Endothelial cell of umbilical vein (primary cell): ENCODE measurements around the gene NDUFA13. TPM values are rescaled to one million over a fixed set of nuclear protein-coding genes. Genes with fewer than 3 reads are reported as not detected.

Experiments used
- BruUV-seq: library from RNA; stranded (reverse); fragments of 400-500 nt; replicated peaks from 2 replicates; lab custom pipeline; 2021; lab: Mats Ljungman, UMichigan
- CTCF ChIA-PET: fragments of 300-600, 350-600 bp; sonication (Branson Sonifier 250); formaldehyde crosslinking; loops from one replicate; lab custom pipeline; 2021; ENCODE audit warnings: antibody characterized with exemption, inconsistent platforms; lab: Charles Lee
- POLR2A ChIA-PET: fragments of 300-600, 350-600 bp; sonication (Branson Sonifier 250); formaldehyde crosslinking; loops from one replicate; lab custom pipeline; 2021; ENCODE audit warnings: antibody characterized with exemption, inconsistent platforms; lab: Charles Lee
- DNase-seq: peaks from one replicate; pipeline ENCODE4 v3.0.0-alpha.2; 2011; ENCODE audit warnings: low read depth, low spot score
- FAIRE-seq: peaks from 2 replicates; lab custom pipeline; 2011; peaks lifted over from hg19 to GRCh38; lab: Jason Lieb, UNC
- H2AFZ ChIP-seq: 2 replicates; pipeline ENCODE4 v1.6.0; 2012; ENCODE audit warnings: low read depth, low read length, control low read depth, inconsistent platforms
- H3K27ac ChIP-seq: 2 replicates; pipeline ENCODE4 v1.5.1; 2011; ENCODE audit warnings: low read depth, mild to moderate bottlenecking, control low read depth, low read length, moderate library complexity; ENCODE audit not compliant: insufficient read depth
- H3K27me3 ChIP-seq, 2 experiments: 2 replicates each; pipeline versions ENCODE4 v1.6.0 to v1.6.1; 2011; ENCODE audit warnings: low read length in 2 of 2, mixed read lengths in 1 of 2; ENCODE audit not compliant: control insufficient read depth in 2 of 2, insufficient read depth in 2 of 2
- H3K36me3 ChIP-seq, 2 experiments: 2 replicates in 1 of 2; 3 replicates in 1 of 2; pipeline ENCODE4 v1.5.1; 2011; ENCODE audit warnings: low read length in 2 of 2, mild to moderate bottlenecking in 1 of 2, moderate library complexity in 1 of 2; ENCODE audit not compliant: control insufficient read depth in 2 of 2, insufficient read depth in 2 of 2; ENCODE audit errors: extremely low read depth in 1 of 2
- H3K4me1 ChIP-seq: 3 replicates; pipeline ENCODE4 v1.5.1; 2011; ENCODE audit warnings: mild to moderate bottlenecking, low read length; ENCODE audit not compliant: control insufficient read depth, insufficient read depth; ENCODE audit errors: extremely low read depth
- H3K4me2 ChIP-seq: 2 replicates; pipeline ENCODE4 v1.6.1; 2011; ENCODE audit warnings: low read length, control low read depth, mixed read lengths; ENCODE audit not compliant: insufficient read depth
- H3K4me3 ChIP-seq, 3 experiments: fragments of 200-600 bp in 1 of 3; sonication (generic), shearing (Covaris generic) in 1 of 3; replicated peaks in 1 of 3; 2 replicates each; pipeline ENCODE4 v1.5.1; 2011 to 2016; ENCODE audit warnings: control low read depth in 3 of 3, low read length in 3 of 3, mild to moderate bottlenecking in 2 of 3, inconsistent platforms in 1 of 3, low read depth in 1 of 3, moderate library complexity in 1 of 3; ENCODE audit not compliant: insufficient read depth in 1 of 3
- H3K79me2 ChIP-seq: 2 replicates; pipeline ENCODE4 v1.6.0; 2012; ENCODE audit warnings: low read length, inconsistent platforms; ENCODE audit not compliant: control insufficient read depth, insufficient read depth
- H3K9ac ChIP-seq: replicated peaks from 2 replicates; pipeline ENCODE3; 2011; ENCODE audit warnings: low read length, control low read depth; ENCODE audit not compliant: insufficient read depth; ENCODE audit errors: extremely low read depth
- H3K9me1 ChIP-seq: replicated peaks from 3 replicates; pipeline ENCODE4 v1.6.0; 2011; ENCODE audit warnings: mild to moderate bottlenecking, low read length; ENCODE audit not compliant: control insufficient read depth, insufficient read depth; ENCODE audit errors: extremely low read depth
- H3K9me3 ChIP-seq: replicated peaks from 2 replicates; pipeline ENCODE4 v1.5.1; 2012; ENCODE audit warnings: low read length, inconsistent platforms; ENCODE audit not compliant: control insufficient read depth, insufficient read depth
- H4K20me1 ChIP-seq: replicated peaks from 2 replicates; pipeline ENCODE3; 2011; ENCODE audit warnings: mild to moderate bottlenecking, low read length; ENCODE audit not compliant: control insufficient read depth, insufficient read depth; ENCODE audit errors: extremely low read depth
- EZH2 ChIP-seq: IDR thresholded peaks from 2 replicates; pipeline ENCODE4 v1.6.1; 2012; ENCODE audit warnings: borderline replicate concordance, low read depth, mild to moderate bottlenecking, moderate library complexity, low read length, inconsistent platforms; ENCODE audit not compliant: severe bottlenecking
- FOS ChIP-seq: IDR thresholded peaks from 2 replicates; pipeline ENCODE4 v1.6.1; 2011; ENCODE audit warnings: mild to moderate bottlenecking, low read length, moderate library complexity, borderline replicate concordance; ENCODE audit not compliant: insufficient read depth
- JUN ChIP-seq: IDR thresholded peaks from 2 replicates; pipeline ENCODE4 v1.6.1; 2011; ENCODE audit warnings: borderline replicate concordance, low read depth; ENCODE audit not compliant: insufficient read length, insufficient read depth
- MYC ChIP-seq: IDR thresholded peaks from one replicate; pipeline ENCODE4 v1.6.1; 2011; ENCODE audit warnings: mild to moderate bottlenecking, low read depth, low read length
- POLR2A ChIP-seq: IDR thresholded peaks from 2 replicates; pipeline ENCODE4 v1.6.1; 2012; ENCODE audit warnings: low read depth, mild to moderate bottlenecking, control low read depth, low read length
- dilution Hi-C: fragments of 300-500 bp; cut with MboI; formaldehyde crosslinking; loops from one replicate; pipeline ENCODE4 v1.15.0; 2019; ENCODE audit warnings: low sequenced_read_pairs; ENCODE audit not compliant: extremely low pct_ligation_motif_present
- intact Hi-C: fragments of 100-400 bp; cut with micrococcal nuclease; formaldehyde crosslinking; loops from one replicate; pipeline ENCODE4 v1.10.0; 2022
- polyA plus RNA-seq, 4 experiments: library from polyadenylated mRNA; depleted of rRNA in 3 of 4; stranded (reverse) in 3 of 4; unstranded in 1 of 4; fragments of >200 nt; gene quantifications; 2 replicates each; pipeline versions ENCODE4 v1.2.1 to v1.2.3, GENCODE V29; 2011 to 2012; ENCODE audit warnings: missing spikeins in 1 of 4
- total RNA-seq: library from RNA; stranded (reverse); gene quantifications from 2 replicates; pipeline ENCODE4 v1.2.3, GENCODE V29; 2021
- TF ChIP-seq, protein P1 (sequence below), 2 donors: IDR thresholded peaks; 1 replicate in 1 of 2; 2 replicates in 1 of 2; pipeline ENCODE4 v1.5.1; 2011; ENCODE audit warnings: low read length in 2 of 2, mild to moderate bottlenecking in 2 of 2, moderate library complexity in 2 of 2, control low read depth in 1 of 2, inconsistent platforms in 1 of 2, low read depth in 1 of 2; ENCODE audit not compliant: insufficient read depth in 1 of 2; ENCODE audit errors: extremely low read depth in 1 of 2
- TF ChIP-seq, protein P2 (sequence below): IDR thresholded peaks from 2 replicates; pipeline ENCODE4 v1.6.1; 2011; ENCODE audit not compliant: insufficient read depth, insufficient read length

NDUFA13 gene
- total and polyA plus RNA-seq, 2 donors (not counting 3 experiments of a cell fraction or from before 2014, with no cell fraction given): 246 to 799 TPM

DNA sequence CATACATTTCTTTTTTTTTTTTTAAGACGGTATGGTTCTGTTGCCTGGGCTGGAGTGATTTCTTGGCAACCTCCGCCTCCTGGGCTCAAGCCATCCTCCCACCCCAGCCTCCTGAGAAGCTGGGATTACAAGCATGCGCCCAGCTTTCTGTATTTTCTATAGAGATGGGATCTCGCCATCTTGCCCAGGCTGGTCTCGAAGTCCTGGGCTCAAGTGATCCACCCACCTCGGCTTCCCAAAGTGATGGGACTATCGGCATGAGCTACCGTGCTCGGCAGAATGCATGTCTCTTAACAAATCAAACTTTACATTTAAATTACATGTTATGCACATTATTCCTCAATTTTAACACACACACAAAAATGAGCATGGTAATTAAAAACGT lies 1.2 kb downstream of the NDUFA13 start:
- BruUV-seq: no TSS peak
- FAIRE-seq (no peak), DNase-seq (no peak)
- no peak overlapping the region for H3K4me3 ChIP-seq
- H3K27ac ChIP-seq: no peak overlapping the region
- H4K20me1 ChIP-seq: no peaks in the 10 kb centered on the region
- no peak overlapping the region for H2AFZ ChIP-seq
- no peaks in the 10 kb centered on the region for H3K9me1 ChIP-seq
- intact Hi-C loops (no loop called here), dilution Hi-C loops (no loop called here)
- peaks cover 26% of the 10 kb centered on the region for H3K79me2 ChIP-seq
- peaks cover 3 to 4% of the 10 kb centered on the region in 2 experiments for H3K36me3 ChIP-seq
- peaks cover 11% of the 10 kb centered on the region for H3K4me1 ChIP-seq
- no peak overlapping the region for H3K9ac ChIP-seq
- ChIA-PET CTCF (no interaction called here), POLR2A (no interaction called here)
- H3K9me3 ChIP-seq: no peaks in the 10 kb centered on the region
- H3K4me2 ChIP-seq: no peak overlapping the region
- no peaks in the 10 kb centered on the region for H3K27me3 ChIP-seq
- TF ChIP-seq FOS (no peak), POLR2A (no peak), JUN (no peak), MYC (no peak), EZH2 (no peak)
- TF ChIP-seq, protein P1, sequence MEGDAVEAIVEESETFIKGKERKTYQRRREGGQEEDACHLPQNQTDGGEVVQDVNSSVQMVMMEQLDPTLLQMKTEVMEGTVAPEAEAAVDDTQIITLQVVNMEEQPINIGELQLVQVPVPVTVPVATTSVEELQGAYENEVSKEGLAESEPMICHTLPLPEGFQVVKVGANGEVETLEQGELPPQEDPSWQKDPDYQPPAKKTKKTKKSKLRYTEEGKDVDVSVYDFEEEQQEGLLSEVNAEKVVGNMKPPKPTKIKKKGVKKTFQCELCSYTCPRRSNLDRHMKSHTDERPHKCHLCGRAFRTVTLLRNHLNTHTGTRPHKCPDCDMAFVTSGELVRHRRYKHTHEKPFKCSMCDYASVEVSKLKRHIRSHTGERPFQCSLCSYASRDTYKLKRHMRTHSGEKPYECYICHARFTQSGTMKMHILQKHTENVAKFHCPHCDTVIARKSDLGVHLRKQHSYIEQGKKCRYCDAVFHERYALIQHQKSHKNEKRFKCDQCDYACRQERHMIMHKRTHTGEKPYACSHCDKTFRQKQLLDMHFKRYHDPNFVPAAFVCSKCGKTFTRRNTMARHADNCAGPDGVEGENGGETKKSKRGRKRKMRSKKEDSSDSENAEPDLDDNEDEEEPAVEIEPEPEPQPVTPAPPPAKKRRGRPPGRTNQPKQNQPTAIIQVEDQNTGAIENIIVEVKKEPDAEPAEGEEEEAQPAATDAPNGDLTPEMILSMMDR (IDR thresholded peaks at IDR 0.05; ENCODE audit: extremely low read depth in 1 of 2, insufficient read depth in 1 of 2, low read depth in 1 of 2, low read length in 2 of 2): no peak
- TF ChIP-seq, protein P2, sequence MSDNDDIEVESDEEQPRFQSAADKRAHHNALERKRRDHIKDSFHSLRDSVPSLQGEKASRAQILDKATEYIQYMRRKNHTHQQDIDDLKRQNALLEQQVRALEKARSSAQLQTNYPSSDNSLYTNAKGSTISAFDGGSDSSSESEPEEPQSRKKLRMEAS: no peak
